H1 (cell line): ENCODE results near the gene ORC3. TPM values are rescaled to one million over a fixed set of nuclear protein-coding genes. Genes with fewer than 3 reads are reported as not detected.

ENCODE experiments used
- CTCF ChIA-PET: fragments of 300-600 bp; sonication (Branson Sonifier 250); formaldehyde crosslinking; loops from one replicate; lab custom pipeline; 2021; ENCODE audit not compliant: partially characterized antibody; lab: Charles Lee
- POLR2A ChIA-PET: fragments of 300-600 bp; sonication (Branson Sonifier 250); formaldehyde crosslinking; loops from one replicate; lab custom pipeline; 2021; ENCODE audit warnings: inconsistent platforms; ENCODE audit not compliant: partially characterized antibody; lab: Charles Lee
- DNase-seq, 2 experiments: peaks; one replicate each; pipeline versions ENCODE4 v3.0.0 to v3.0.0-alpha.2; 2010 to 2022; ENCODE audit warnings: low spot score in 2 of 2, low read depth in 1 of 2, mixed read lengths in 1 of 2
- FAIRE-seq: peaks from 2 replicates; lab custom pipeline; 2011; peaks lifted over from hg19 to GRCh38; lab: Jason Lieb, UNC
- H2AFZ ChIP-seq: 2 replicates; pipeline ENCODE4 v1.8.1; 2012; ENCODE audit warnings: low read length, inconsistent platforms
- H2AK5ac ChIP-seq: 2 replicates; pipeline ENCODE4 v1.6.1; 2013; ENCODE audit warnings: low read depth, low read length
- H2BK120ac ChIP-seq: replicated peaks from 2 replicates; pipeline ENCODE3; 2013; ENCODE audit warnings: low read depth, low read length, inconsistent platforms
- H2BK12ac ChIP-seq: 2 replicates; pipeline ENCODE4 v1.6.1; 2013; ENCODE audit warnings: low read depth, low read length
- H2BK15ac ChIP-seq: 2 replicates; pipeline ENCODE4 v1.6.1; 2013; ENCODE audit warnings: low read length
- H2BK20ac ChIP-seq: 2 replicates; pipeline ENCODE4 v1.6.1; 2013; ENCODE audit warnings: low read length
- H2BK5ac ChIP-seq: 2 replicates; pipeline ENCODE4 v1.6.1; 2013; ENCODE audit warnings: low read depth, low read length
- H3K14ac ChIP-seq: 2 replicates; pipeline ENCODE4 v1.6.1; 2013; ENCODE audit warnings: inconsistent platforms; ENCODE audit not compliant: insufficient read length
- H3K18ac ChIP-seq: 2 replicates; pipeline ENCODE4 v1.6.1; 2013; ENCODE audit warnings: low read length; ENCODE audit errors: extremely low read depth
- H3K23ac ChIP-seq: 2 replicates; pipeline ENCODE4 v1.6.1; 2013; ENCODE audit warnings: inconsistent platforms; ENCODE audit not compliant: insufficient read length
- H3K23me2 ChIP-seq: 2 replicates; pipeline ENCODE4 v1.6.1; 2013; ENCODE audit warnings: low read depth, low read length
- H3K27ac ChIP-seq: 2 replicates; pipeline ENCODE4 v1.6.1; 2011; ENCODE audit warnings: low read depth, low read length, inconsistent platforms
- H3K27me3 ChIP-seq, 4 experiments: replicated peaks in 1 of 4; 1 replicate in 1 of 4; 2 replicates in 3 of 4; pipeline versions ENCODE4 v1.6.1 to v1.8.1; 2011 to 2013; ENCODE audit warnings: low read length in 3 of 4, mild to moderate bottlenecking in 3 of 4, inconsistent platforms in 2 of 4, mixed read lengths in 2 of 4, moderate library complexity in 1 of 4; ENCODE audit not compliant: control insufficient read depth in 3 of 4, insufficient read depth in 3 of 4; ENCODE audit errors: extremely low read depth in 1 of 4
- H3K36me3 ChIP-seq, 4 experiments: 2 replicates each; pipeline versions ENCODE4 v1.6.1 to v1.8.1; 2011 to 2013; ENCODE audit warnings: mild to moderate bottlenecking in 4 of 4, low read length in 3 of 4, moderate library complexity in 2 of 4, control low read depth in 1 of 4, inconsistent platforms in 1 of 4; ENCODE audit not compliant: insufficient read depth in 4 of 4, control insufficient read depth in 2 of 4
- H3K4ac ChIP-seq: replicated peaks from 2 replicates; pipeline ENCODE3; 2013; ENCODE audit warnings: low read length, low read depth, mixed read lengths, inconsistent platforms; ENCODE audit not compliant: insufficient read length
- H3K4me1 ChIP-seq, 4 experiments: replicated peaks in 1 of 4; 1 replicate in 1 of 4; 2 replicates in 3 of 4; pipeline versions ENCODE4 v1.6.1 to v1.8.1; 2011 to 2013; ENCODE audit warnings: low read length in 3 of 4, inconsistent platforms in 2 of 4, mixed read lengths in 1 of 4; ENCODE audit not compliant: insufficient read depth in 4 of 4, control insufficient read depth in 3 of 4
- H3K4me2 ChIP-seq, 2 experiments: 2 replicates each; pipeline versions ENCODE4 v1.6.1 to v1.8.1; 2011 to 2013; ENCODE audit warnings: low read depth in 2 of 2, low read length in 2 of 2, control low read depth in 1 of 2, inconsistent platforms in 1 of 2, mild to moderate bottlenecking in 1 of 2; ENCODE audit not compliant: insufficient read depth in 1 of 2
- H3K4me3 ChIP-seq, 4 experiments: fragments of 200-600, 300-600 bp in 1 of 4; sonication (generic), shearing (Covaris generic), sonication (Bioruptor Twin) in 1 of 4; 2 replicates each; pipeline versions ENCODE4 v1.5.1 to v1.8.1; 2011 to 2016; ENCODE audit warnings: low read length in 4 of 4, low read depth in 3 of 4, control low read depth in 2 of 4, inconsistent platforms in 2 of 4, mild to moderate bottlenecking in 2 of 4, mixed read lengths in 1 of 4, moderate library complexity in 1 of 4; ENCODE audit not compliant: insufficient read depth in 2 of 4; ENCODE audit errors: extremely low read depth in 1 of 4
- H3K56ac ChIP-seq: replicated peaks from 2 replicates; pipeline ENCODE3; 2013; ENCODE audit warnings: low read depth, mild to moderate bottlenecking, mixed read lengths, low read length, inconsistent platforms; ENCODE audit not compliant: insufficient read length
- H3K79me1 ChIP-seq: 2 replicates; pipeline ENCODE4 v1.6.1; 2013; ENCODE audit warnings: low read depth, low read length, control low read depth
- H3K79me2 ChIP-seq, 2 experiments: 2 replicates each; pipeline versions ENCODE4 v1.6.1 to v1.8.1; 2012 to 2013; ENCODE audit warnings: low read length in 2 of 2, mild to moderate bottlenecking in 2 of 2, inconsistent platforms in 1 of 2; ENCODE audit not compliant: insufficient read depth in 2 of 2, control insufficient read depth in 1 of 2
- H3K9ac ChIP-seq, 4 experiments: replicated peaks in 1 of 4; 1 replicate in 1 of 4; 2 replicates in 3 of 4; pipeline versions ENCODE4 v1.6.1 to v1.8.1; 2011 to 2013; ENCODE audit warnings: low read depth in 3 of 4, low read length in 3 of 4, control low read depth in 2 of 4, mild to moderate bottlenecking in 2 of 4, moderate library complexity in 2 of 4, inconsistent platforms in 1 of 4; ENCODE audit errors: extremely low read depth in 1 of 4
- H3K9me3 ChIP-seq, 2 experiments: 2 replicates each; pipeline versions ENCODE4 v1.6.1 to v1.8.1; 2012 to 2013; ENCODE audit warnings: mild to moderate bottlenecking in 2 of 2, moderate library complexity in 2 of 2, control low read depth in 1 of 2, inconsistent platforms in 1 of 2, low read depth in 1 of 2, low read length in 1 of 2, mixed read lengths in 1 of 2; ENCODE audit not compliant: insufficient read depth in 2 of 2
- H4K20me1 ChIP-seq, 2 experiments: replicated peaks in 1 of 2; 2 replicates each; pipeline versions ENCODE3 to v1.8.1; 2011 to 2013; ENCODE audit warnings: inconsistent platforms in 2 of 2, low read length in 2 of 2, mild to moderate bottlenecking in 1 of 2; ENCODE audit not compliant: insufficient read depth in 2 of 2, control insufficient read depth in 1 of 2
- H4K5ac ChIP-seq: 2 replicates; pipeline ENCODE4 v1.6.1; 2013; ENCODE audit warnings: low read length, low read depth, mixed read lengths, inconsistent platforms; ENCODE audit not compliant: insufficient read length
- H4K8ac ChIP-seq: 2 replicates; pipeline ENCODE4 v1.8.0; 2013; ENCODE audit warnings: mild to moderate bottlenecking, moderate library complexity, low read length, inconsistent platforms; ENCODE audit not compliant: insufficient read depth; ENCODE audit errors: extremely low read depth
- H4K91ac ChIP-seq: replicated peaks from 2 replicates; pipeline ENCODE3; 2013; ENCODE audit warnings: low read length, mixed read lengths, inconsistent platforms; ENCODE audit not compliant: insufficient read length
- CBX5 ChIP-seq: fragments of 300-800, 300-1000 bp; sonication (generic); IDR thresholded peaks from 2 replicates; pipeline ENCODE4 v1.7.1; 2016; ENCODE audit warnings: antibody characterized with exemption, low read length, low read depth
- CHD2 ChIP-seq: IDR thresholded peaks from 2 replicates; pipeline ENCODE4 v1.6.1; 2012; ENCODE audit warnings: low read length, improper control_type of control experiment
- EP300 ChIP-seq, 2 experiments: IDR thresholded peaks; 1 replicate in 1 of 2; 2 replicates in 1 of 2; pipeline ENCODE4 v1.6.1; 2011 to 2012; ENCODE audit warnings: low read depth in 2 of 2, low read length in 2 of 2, mild to moderate bottlenecking in 2 of 2, borderline replicate concordance in 1 of 2, inconsistent platforms in 1 of 2, moderate library complexity in 1 of 2
- EZH2 ChIP-seq: fragments of 200-600 bp; sonication (generic); IDR thresholded peaks from 2 replicates; pipeline ENCODE4 v1.7.1; 2012; ENCODE audit warnings: low read depth, mild to moderate bottlenecking, moderate library complexity, low read length, inconsistent platforms; ENCODE audit not compliant: severe bottlenecking
- GTF2F1 ChIP-seq: IDR thresholded peaks from 2 replicates; pipeline ENCODE4 v1.6.1; 2012; ENCODE audit warnings: low read depth, low read length, improper control_type of control experiment, borderline replicate concordance
- POLR2AphosphoS5 ChIP-seq: IDR thresholded peaks from 2 replicates; pipeline ENCODE4 v1.6.1; 2011; ENCODE audit warnings: low read depth, low read length
- SIRT6 ChIP-seq: IDR thresholded peaks from one replicate; pipeline ENCODE4 v1.7.1; 2012; ENCODE audit warnings: low read length, inconsistent platforms
- SIX5 ChIP-seq: IDR thresholded peaks from 2 replicates; pipeline ENCODE4 v1.6.1; 2011; ENCODE audit warnings: mild to moderate bottlenecking, low read depth, low read length
- SP4 ChIP-seq: IDR thresholded peaks from 2 replicates; pipeline ENCODE4 v1.6.1; 2012; ENCODE audit warnings: low read length, inconsistent platforms
- SRF ChIP-seq: IDR thresholded peaks from 2 replicates; pipeline ENCODE4 v1.6.1; 2011; ENCODE audit warnings: mild to moderate bottlenecking, low read depth, low read length, moderate library complexity
- TEAD4 ChIP-seq: IDR thresholded peaks from 2 replicates; pipeline ENCODE4 v1.6.1; 2012; ENCODE audit warnings: low read depth, low read length, inconsistent platforms, mixed read lengths
- ZNF274 ChIP-seq: IDR thresholded peaks from 2 replicates; pipeline ENCODE4 v1.7.0; 2012; ENCODE audit warnings: low read length, borderline replicate concordance; ENCODE audit errors: extremely low read depth
- WGBS, 2 experiments: shearing (Covaris generic) in 1 of 2; methylation state at CpG; one replicate each; pipeline versions ENCODE4 v1.1.6 to v1.1.7; 2013 to 2015; ENCODE audit warnings: low lambda C conversion rate in 2 of 2, mixed read lengths in 2 of 2, inconsistent platforms in 1 of 2, low coverage in 1 of 2, missing lambda C conversion rate in 1 of 2; ENCODE audit not compliant: insufficient replicate concordance in 2 of 2, insufficient coverage in 1 of 2, insufficient read length in 1 of 2; ENCODE audit errors: extremely low coverage in 1 of 2, missing lambda C conversion rate in 1 of 2; 5-methylcytosine and 5-hydroxymethylcytosine counted together
- polyA plus RNA-seq, 7 experiments: library from polyadenylated mRNA; depleted of rRNA in 3 of 7; stranded (reverse) in 5 of 7; unstranded in 2 of 7; fragments of >200 nt in 5 of 7; fragments of 200-250 nt in 2 of 7; gene quantifications; 1 replicate in 5 of 7; 2 replicates in 1 of 7; 4 replicates in 1 of 7; pipeline versions ENCODE4 v1.2.1 to v1.2.3, GENCODE V29; 2011 to 2013; ENCODE audit warnings: missing spikeins in 2 of 7, mixed read lengths in 2 of 7
- total RNA-seq: library from RNA; stranded (reverse); fragmentation: NEBNext Ultra II Directional; extraction: Animal tissue kit (Norgen Biotek cat#: 25700); gene quantifications from 2 replicates; pipeline ENCODE4 v1.2.1, GENCODE V29; 2021
- TF ChIP-seq, protein P1 (sequence below): IDR thresholded peaks from 2 replicates; pipeline ENCODE4 v1.6.1; 2012; ENCODE audit warnings: inconsistent platforms
- TF ChIP-seq, protein P2 (sequence below): IDR thresholded peaks from 2 replicates; pipeline ENCODE4 v1.6.1; 2011; ENCODE audit warnings: low read depth, mild to moderate bottlenecking, low read length; ENCODE audit not compliant: insufficient read depth

Gene ORC3
- total and polyA plus RNA-seq, 2 of the 8 experiments (the other 6 are each of a cell fraction or from before 2014, with no cell fraction given), result 35.9 to 60.9 TPM

DNA sequence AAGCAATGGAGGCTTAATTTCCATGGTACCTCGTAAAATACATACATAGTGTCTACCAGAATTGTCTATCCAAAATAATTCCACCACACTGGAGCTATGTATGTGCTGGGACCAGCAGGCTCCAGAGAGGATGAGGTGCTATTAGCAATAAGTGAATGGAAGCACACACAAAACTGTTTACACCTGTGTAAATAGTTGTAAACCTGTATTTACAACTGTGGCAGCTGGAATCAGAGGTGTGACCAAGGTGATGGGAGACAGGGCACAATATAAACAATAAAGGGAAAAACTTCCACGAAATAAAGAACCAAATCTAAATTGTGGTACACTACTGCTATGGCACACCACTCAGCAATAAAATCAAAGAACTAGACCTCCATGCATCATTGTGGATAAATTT is 14.5 kb upstream of the ORC3 start:
- Histone ChIP-seq H3K56ac (no peak overlapping the region), H3K4me2 (no peak overlapping the region), H2AFZ (no peak overlapping the region), H3K9ac (no peak overlapping the region), H3K79me1 (peaks cover 3% of the 10 kb centered on the region), H3K79me2 (peaks cover 3 to 92% of the 10 kb centered on the region in 2 experiments; a peak in 3 of 4 replicates), H3K18ac (no peak overlapping the region), H3K27me3 (no peaks in the 10 kb centered on the region), H4K8ac (no peak overlapping the region), H3K4me1 (peaks cover 0 to 7% (median 6%) of the 10 kb centered on the region in 4 experiments; a peak in 4 of 7 replicates), H2AK5ac (no peak overlapping the region), H3K36me3 (peaks cover 0 to 17% (median 3%) of the 10 kb centered on the region in 4 experiments; a peak in 2 of 8 replicates), H3K23me2 (no peaks in the 10 kb centered on the region), H2BK20ac (no peak overlapping the region), H2BK15ac (no peak overlapping the region), H4K5ac (no peak overlapping the region), H2BK12ac (no peak overlapping the region), H4K20me1 (peaks cover 0 to 6% of the 10 kb centered on the region in 2 experiments), H3K9me3 (no peaks in the 10 kb centered on the region), H2BK5ac (no peak overlapping the region), H3K27ac (no peak overlapping the region), H3K4ac (no peak overlapping the region), H3K23ac (no peak overlapping the region), H3K4me3 (no peak overlapping the region), H4K91ac (no peak overlapping the region), H2BK120ac (no peak overlapping the region), H3K14ac (no peak overlapping the region)
- ChIA-PET CTCF (no interaction called here), POLR2A (interaction anchor here (1.2 kb wide), 1 partner anchor 15 kb away, joined by 3 read pairs; the partner anchor contains the start of genes ORC3 and RARS2)
- DNase-seq, result no peak
- FAIRE-seq, result no peak
- WGBS, 2 experiments, result 94% methylated on average over 2 of the region's 2 CpGs; no CpG with 5 or more reads in 1 of the 2 experiments
- TF ChIP-seq TEAD4 (no peak), EZH2 (no peak), CHD2 (no peak), SP4 (no peak), POLR2AphosphoS5 (no peak), ZNF274 (no peak), EP300 (IDR thresholded peaks at IDR 0.05; ENCODE audit: borderline replicate concordance in 1 of 2, low read depth in 2 of 2, low read length in 2 of 2) (no peak), SIRT6 (no peak), SRF (no peak), CBX5 (no peak), GTF2F1 (no peak), SIX5 (no peak)
- TF ChIP-seq, protein P1, sequence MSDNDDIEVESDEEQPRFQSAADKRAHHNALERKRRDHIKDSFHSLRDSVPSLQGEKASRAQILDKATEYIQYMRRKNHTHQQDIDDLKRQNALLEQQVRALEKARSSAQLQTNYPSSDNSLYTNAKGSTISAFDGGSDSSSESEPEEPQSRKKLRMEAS, result no peak
- TF ChIP-seq, protein P2, sequence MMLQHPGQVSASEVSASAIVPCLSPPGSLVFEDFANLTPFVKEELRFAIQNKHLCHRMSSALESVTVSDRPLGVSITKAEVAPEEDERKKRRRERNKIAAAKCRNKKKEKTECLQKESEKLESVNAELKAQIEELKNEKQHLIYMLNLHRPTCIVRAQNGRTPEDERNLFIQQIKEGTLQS, result no peak
